RWPE1 (cell line): ENCODE measurements around the gene POLR1B.
"Not testable (repeated sequence)": the region's sequence is repeated elsewhere in the genome, so short reads cannot be mapped to it uniquely, and the experiment has no call there.

ENCODE experiments used
- CTCF ChIA-PET: fragments of 350-600 bp; sonication (Branson Sonifier 250); formaldehyde crosslinking; extraction: SDS; loops from one replicate; lab custom pipeline; 2021; lab: Yijun Ruan, JAX
- POLR2A ChIA-PET: fragments of 400-600 bp; formaldehyde crosslinking; extraction: SDS; loops from one replicate; lab custom pipeline; 2020; ENCODE audit warnings: antibody characterized with exemption; ENCODE audit not compliant: low non-redundant PET; lab: Yijun Ruan, JAX
- DNase-seq: peaks from one replicate; pipeline ENCODE4 v3.0.0; 2012; ENCODE audit warnings: low spot score
- H3K27ac ChIP-seq: fragments of 450-650 bp; 2 replicates; pipeline ENCODE4 v1.5.1; 2017
- CTCF ChIP-seq: fragments of 450-650 bp; conservative IDR thresholded peaks from 2 replicates; pipeline ENCODE4 v1.5.1; 2017; ENCODE audit warnings: low read depth, mild to moderate bottlenecking

POLR1B gene

DNA sequence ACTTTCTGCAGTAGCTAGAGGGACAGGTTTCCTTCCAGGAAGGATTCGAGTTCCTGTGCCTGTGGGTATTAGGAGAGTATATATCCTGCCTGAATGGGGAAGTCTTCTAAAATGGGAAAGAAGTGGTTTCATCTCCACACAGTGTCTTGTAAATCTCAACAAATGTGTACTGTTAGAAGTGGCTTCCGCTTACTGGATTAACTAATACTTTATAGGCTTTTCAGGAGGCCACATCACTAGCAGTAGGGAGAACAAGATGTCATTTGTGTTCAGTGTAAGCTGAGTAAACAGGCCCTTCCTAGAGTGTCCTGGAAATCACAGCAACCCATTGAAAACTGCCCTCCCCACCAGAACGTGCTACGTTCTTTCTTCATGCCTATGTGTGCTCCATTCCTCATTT is 12.5 kb upstream of the POLR1B start:
- POLR2A ChIA-PET: interaction anchor here (0.5 kb wide), 1 partner anchor 26 kb away, joined by 9 read pairs; no protein-coding TSS in a partner anchor

GRCh38 chr2:112530728-112531127 is 11.5 kb upstream of the POLR1B start:
- no peak overlapping the region for H3K27ac ChIP-seq
- TF ChIP-seq CTCF: no peak
- no peak for DNase-seq
- ChIA-PET POLR2A (no interaction called here), CTCF (no interaction called here)

More for the DNA sequence above, 12.5 kb upstream of the POLR1B start:
- H3K27ac ChIP-seq: no peak overlapping the region
- no peak for DNase-seq
- TF ChIP-seq CTCF: no peak
- CTCF ChIA-PET: interaction anchor here (1.0 kb wide), 1 partner anchor 71 kb away, joined by 3 read pairs; no protein-coding TSS in a partner anchor

GRCh38 chr2:112534826-112535225 is 7.4 kb upstream of the POLR1B start:
- POLR2A ChIA-PET: no interaction called here
- TF ChIP-seq CTCF: no peak
- CTCF ChIA-PET: interaction anchor here (0.7 to 2.2 kb wide), 2 partner anchors 54 to 161 kb away, joined by 3 to 4 read pairs; no protein-coding TSS in a partner anchor

DNA sequence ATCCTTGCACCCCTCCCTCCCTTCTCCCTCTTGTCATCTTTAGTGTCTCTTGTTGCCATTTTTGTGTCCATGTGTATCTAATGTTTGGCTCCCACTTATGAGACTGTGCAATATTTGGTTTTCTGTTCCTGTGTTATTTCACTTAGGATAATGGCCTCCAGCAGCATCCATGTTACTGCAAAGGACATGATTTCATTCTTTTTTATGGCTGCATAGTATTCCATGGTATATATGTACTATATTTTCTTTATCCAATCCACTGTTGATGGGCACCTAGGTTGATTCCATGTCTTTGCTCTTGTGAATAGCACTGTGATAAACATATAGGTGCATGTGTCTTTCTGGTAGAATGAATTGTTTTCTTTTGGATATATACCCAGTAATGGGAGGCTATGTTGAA is 5.6 kb upstream of the POLR1B start:
- POLR2A ChIA-PET, H3K27ac ChIP-seq, CTCF ChIA-PET, DNase-seq: not testable (repeated sequence)

More at GRCh38 chr2:112534826-112535225, 7.4 kb upstream of the POLR1B start:
- no peak for DNase-seq
- no peak overlapping the region for H3K27ac ChIP-seq

DNA sequence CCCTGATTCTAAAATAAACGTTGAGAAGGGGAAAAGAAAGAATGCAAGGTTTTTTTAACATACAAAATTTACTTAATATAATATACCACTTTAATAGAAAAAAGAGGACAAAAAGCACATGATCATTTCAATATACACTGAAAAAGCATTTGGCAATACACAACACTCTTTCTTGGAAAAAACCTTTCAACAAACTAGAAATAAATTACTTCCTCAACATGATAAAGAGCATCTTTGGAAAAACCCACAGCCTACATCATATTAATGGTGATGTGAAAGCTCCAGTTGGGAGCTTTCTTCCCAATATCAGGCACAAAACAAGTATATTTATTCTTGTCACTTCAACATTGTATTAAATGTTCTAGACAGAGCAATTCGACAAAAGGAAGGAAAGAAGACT is 3.0 kb upstream of the POLR1B start:
- ChIA-PET POLR2A (no interaction called here), CTCF (no interaction called here)
- no peak for DNase-seq
- no peak for TF ChIP-seq CTCF
- H3K27ac ChIP-seq: no peak overlapping the region

DNA sequence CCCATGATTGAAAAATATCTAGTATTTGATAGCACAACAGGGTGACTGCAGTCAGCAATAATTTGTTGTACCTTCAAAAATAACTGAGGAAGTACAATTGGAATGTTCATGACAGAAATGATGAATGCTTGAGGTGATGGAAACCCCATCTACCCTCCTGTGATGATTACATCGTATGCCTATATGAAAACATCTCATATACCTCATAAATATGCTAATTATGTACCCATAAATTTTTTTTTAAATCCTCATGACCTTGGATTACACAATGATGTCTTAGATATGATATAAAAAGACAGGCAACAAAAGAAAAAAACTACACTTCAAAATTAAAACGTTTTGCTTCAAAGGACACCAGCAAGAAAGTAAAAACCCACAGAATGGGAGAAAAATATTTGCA is 1.4 kb upstream of the POLR1B start:
- no peak for DNase-seq
- ChIA-PET CTCF (interaction anchor here (0.6 to 0.7 kb wide), 3 partner anchors 42 to 1357 kb away, joined by 3 to 7 read pairs (median 5); no protein-coding TSS in a partner anchor), POLR2A (no interaction called here)
- no peak for TF ChIP-seq CTCF
- peak overlapping the region; percentile 89; the same call in 1 of the 2 replicates for H3K27ac ChIP-seq

GRCh38 chr2:112541315-112542122 is 746 bp upstream of the POLR1B start:
- H3K27ac ChIP-seq: peak overlapping the region; percentile 89
- DNase-seq: no peak
- no peak for TF ChIP-seq CTCF
- CTCF ChIA-PET: no interaction called here
- POLR2A ChIA-PET: no interaction called here
